H9 (cell line): ENCODE data around the gene MME. TPM values are rescaled to one million over a fixed set of nuclear protein-coding genes. Genes with fewer than 3 reads are reported as not detected.
A peak's percentile ranks its signal among the peaks of the same experiment; 100 is the strongest.

Source experiments
- DNase-seq: peaks from one replicate; pipeline ENCODE4 v3.0.0-alpha.2; 2017
- H2AFZ ChIP-seq: one replicate; pipeline ENCODE4 v1.6.1; 2013; ENCODE audit warnings: mild to moderate bottlenecking, low read length, control low read depth, moderate library complexity
- H2AK5ac ChIP-seq: 2 replicates; pipeline ENCODE4 v1.6.1; 2013; ENCODE audit warnings: low read length, control low read depth, mixed read lengths; ENCODE audit not compliant: insufficient read length
- H2BK120ac ChIP-seq: one replicate; pipeline ENCODE4 v1.6.1; 2013; ENCODE audit warnings: low read depth, mild to moderate bottlenecking, low read length, control low read depth, inconsistent platforms; ENCODE audit not compliant: poor library complexity, severe bottlenecking
- H2BK12ac ChIP-seq: 2 replicates; pipeline ENCODE4 v1.6.1; 2013; ENCODE audit warnings: low read length, control low read depth, mixed read lengths, low read depth; ENCODE audit not compliant: insufficient read length
- H2BK15ac ChIP-seq: 2 replicates; pipeline ENCODE4 v1.6.1; 2013; ENCODE audit warnings: low read depth, low read length, control low read depth
- H2BK20ac ChIP-seq: one replicate; pipeline ENCODE4 v1.6.1; 2013; ENCODE audit warnings: low read depth, mild to moderate bottlenecking, low read length, control low read depth, inconsistent platforms; ENCODE audit not compliant: poor library complexity, severe bottlenecking
- H2BK5ac ChIP-seq: 2 replicates; pipeline ENCODE4 v1.6.1; 2013; ENCODE audit warnings: low read length, control low read depth, mixed read lengths; ENCODE audit not compliant: insufficient read length
- H3K14ac ChIP-seq: 2 replicates; pipeline ENCODE4 v1.6.1; 2013; ENCODE audit warnings: low read length, control low read depth; ENCODE audit not compliant: insufficient read depth
- H3K18ac ChIP-seq: 2 replicates; pipeline ENCODE4 v1.6.1; 2013; ENCODE audit warnings: low read depth, mild to moderate bottlenecking, mixed read lengths, low read length, control low read depth; ENCODE audit not compliant: insufficient read length
- H3K23ac ChIP-seq: 2 replicates; pipeline ENCODE4 v1.6.1; 2013; ENCODE audit warnings: low read length, control low read depth, mixed read lengths, low read depth; ENCODE audit not compliant: insufficient read length
- H3K23me2 ChIP-seq: 2 replicates; pipeline ENCODE4 v1.6.1; 2013; ENCODE audit warnings: low read depth, mild to moderate bottlenecking, mixed read lengths, low read length, control low read depth; ENCODE audit not compliant: insufficient read length, poor library complexity, severe bottlenecking
- H3K27ac ChIP-seq: 2 replicates; pipeline ENCODE4 v1.5.1; 2013; ENCODE audit warnings: low read length, control low read depth, mixed read lengths, low read depth; ENCODE audit not compliant: insufficient read length
- H3K27me3 ChIP-seq: 2 replicates; pipeline ENCODE4 v1.6.1; 2013; ENCODE audit warnings: low read length, control low read depth, inconsistent platforms; ENCODE audit not compliant: insufficient read depth
- H3K4ac ChIP-seq: 2 replicates; pipeline ENCODE4 v1.6.1; 2013; ENCODE audit warnings: low read depth, mild to moderate bottlenecking, control low read depth, inconsistent platforms, low read length, moderate library complexity
- H3K4me1 ChIP-seq: 2 replicates; pipeline ENCODE4 v1.6.1; 2013; ENCODE audit warnings: low read length, control low read depth, inconsistent platforms; ENCODE audit not compliant: insufficient read depth
- H3K4me2 ChIP-seq: 2 replicates; pipeline ENCODE4 v1.6.1; 2013; ENCODE audit warnings: low read length, control low read depth, mixed read lengths; ENCODE audit not compliant: insufficient read length, insufficient read depth
- H3K56ac ChIP-seq: 2 replicates; pipeline ENCODE4 v1.6.1; 2013; ENCODE audit warnings: low read depth, mild to moderate bottlenecking, mixed read lengths, low read length, control low read depth; ENCODE audit not compliant: insufficient read length
- H3K79me1 ChIP-seq: 2 replicates; pipeline ENCODE4 v1.6.1; 2013; ENCODE audit warnings: low read depth, mild to moderate bottlenecking, moderate library complexity, low read length, control low read depth, inconsistent platforms; ENCODE audit not compliant: insufficient read depth, poor library complexity, severe bottlenecking
- H3K79me2 ChIP-seq: 2 replicates; pipeline ENCODE4 v1.6.1; 2013; ENCODE audit warnings: low read length, control low read depth, inconsistent platforms; ENCODE audit not compliant: insufficient read depth
- H3K9ac ChIP-seq: 2 replicates; pipeline ENCODE4 v1.6.1; 2013; ENCODE audit warnings: low read length, control low read depth, mixed read lengths; ENCODE audit not compliant: insufficient read length; ENCODE audit errors: extremely low read depth
- H3K9me3 ChIP-seq: one replicate; pipeline ENCODE4 v1.6.1; 2013; ENCODE audit warnings: low read depth, low read length, inconsistent platforms; ENCODE audit not compliant: control insufficient read depth
- H3T11ph ChIP-seq: one replicate; pipeline ENCODE4 v1.6.1; 2013; ENCODE audit warnings: mild to moderate bottlenecking, low read length, control low read depth, inconsistent platforms
- H4K20me1 ChIP-seq: one replicate; pipeline ENCODE4 v1.6.1; 2013; ENCODE audit not compliant: control insufficient read depth, insufficient read length, insufficient read depth
- H4K5ac ChIP-seq: 2 replicates; pipeline ENCODE4 v1.6.1; 2013; ENCODE audit warnings: low read depth, mild to moderate bottlenecking, mixed read lengths, low read length, control low read depth; ENCODE audit not compliant: insufficient read length
- H4K8ac ChIP-seq: replicated peaks from 2 replicates; pipeline ENCODE4 v1.6.1; 2013; ENCODE audit warnings: low read length, control low read depth, mixed read lengths, low read depth; ENCODE audit not compliant: insufficient read length
- H4K91ac ChIP-seq: 2 replicates; pipeline ENCODE4 v1.6.1; 2013; ENCODE audit warnings: low read depth, mild to moderate bottlenecking, moderate library complexity, mixed read lengths, low read length, control low read depth; ENCODE audit not compliant: insufficient read length
- H3K27ac Mint-ChIP-seq, 3 experiments: 2 replicates in 2 of 3; 3 replicates in 1 of 3; pipeline ENCODE4 v1.8.0; 2020 to 2021; ENCODE audit warnings: mixed read lengths in 3 of 3, mild to moderate bottlenecking in 1 of 3, moderate library complexity in 1 of 3
- H3K27me3 Mint-ChIP-seq: 2 replicates; pipeline ENCODE4 v1.8.0; 2021; ENCODE audit warnings: low read depth, mild to moderate bottlenecking, moderate library complexity, mixed read lengths
- H3K36me3 Mint-ChIP-seq, 3 experiments: 2 replicates in 2 of 3; 3 replicates in 1 of 3; pipeline ENCODE4 v1.8.0; 2020 to 2021; ENCODE audit warnings: low read depth in 3 of 3, mixed read lengths in 3 of 3; ENCODE audit not compliant: insufficient read depth in 1 of 3
- H3K4me1 Mint-ChIP-seq, 2 experiments: 2 replicates each; pipeline ENCODE4 v1.8.0; 2020; ENCODE audit warnings: mixed read lengths in 2 of 2
- H3K4me3 Mint-ChIP-seq, 2 experiments: 2 replicates in 1 of 2; 3 replicates in 1 of 2; pipeline ENCODE4 v1.8.0; 2020 to 2021; ENCODE audit warnings: mild to moderate bottlenecking in 2 of 2, mixed read lengths in 2 of 2, moderate library complexity in 1 of 2
- H3K9me3 Mint-ChIP-seq, 2 experiments: 2 replicates in 1 of 2; 3 replicates in 1 of 2; pipeline ENCODE4 v1.8.0; 2020; ENCODE audit warnings: mild to moderate bottlenecking in 2 of 2, mixed read lengths in 2 of 2, moderate library complexity in 1 of 2
- WGBS: extraction: QIAGEN DNeasy Blood & Tissue Kit; methylation state at CpG from one replicate; pipeline ENCODE4 v1.1.7; 2013; ENCODE audit warnings: missing lambda C conversion rate, low lambda C conversion rate, mixed read lengths; ENCODE audit not compliant: insufficient read length; ENCODE audit errors: extremely low coverage; 5-methylcytosine and 5-hydroxymethylcytosine counted together
- total RNA-seq: library from RNA; stranded (reverse); gene quantifications from 2 replicates; pipeline ENCODE4 v1.2.1, GENCODE V29; 2021
- TF ChIP-seq, protein P1 (sequence below): fragments of 200-600 bp; sonication (generic); conservative IDR thresholded peaks from 3 replicates; pipeline ENCODE4 v1.8.0; 2021; ENCODE audit warnings: antibody characterized with exemption, mild to moderate bottlenecking

The MME gene
- total RNA-seq, 1 experiment from 2014 or later, result 16.4 TPM

- no peaks in the 10 kb centered on the region for H3K27me3 Mint-ChIP-seq
- Histone ChIP-seq H3K56ac (no peak overlapping the region), H2BK120ac (no peak overlapping the region), H4K5ac (no peak overlapping the region), H3K9ac (no peak overlapping the region), H3K4me1 (no peaks in the 10 kb centered on the region), H3K18ac (no peak overlapping the region), H3K23me2 (no peaks in the 10 kb centered on the region), H2BK20ac (no peak overlapping the region), H3K27me3 (no peaks in the 10 kb centered on the region), H2AFZ (no peak overlapping the region), H2BK5ac (no peak overlapping the region), H3K79me2 (no peaks in the 10 kb centered on the region), H3K23ac (no peak overlapping the region), H3K14ac (no peak overlapping the region), H3K4me2 (no peak overlapping the region), H3K79me1 (no peaks in the 10 kb centered on the region), H3K27ac (no peak overlapping the region), H3T11ph (no peak overlapping the region), H4K20me1 (no peaks in the 10 kb centered on the region), H3K4ac (no peak overlapping the region), H4K8ac (peak overlapping the region; percentile 48), H2BK15ac (no peak overlapping the region), H4K91ac (no peak overlapping the region), H2BK12ac (no peak overlapping the region), H2AK5ac (no peak overlapping the region), H3K9me3 (no peaks in the 10 kb centered on the region)
- TF ChIP-seq, protein P1, sequence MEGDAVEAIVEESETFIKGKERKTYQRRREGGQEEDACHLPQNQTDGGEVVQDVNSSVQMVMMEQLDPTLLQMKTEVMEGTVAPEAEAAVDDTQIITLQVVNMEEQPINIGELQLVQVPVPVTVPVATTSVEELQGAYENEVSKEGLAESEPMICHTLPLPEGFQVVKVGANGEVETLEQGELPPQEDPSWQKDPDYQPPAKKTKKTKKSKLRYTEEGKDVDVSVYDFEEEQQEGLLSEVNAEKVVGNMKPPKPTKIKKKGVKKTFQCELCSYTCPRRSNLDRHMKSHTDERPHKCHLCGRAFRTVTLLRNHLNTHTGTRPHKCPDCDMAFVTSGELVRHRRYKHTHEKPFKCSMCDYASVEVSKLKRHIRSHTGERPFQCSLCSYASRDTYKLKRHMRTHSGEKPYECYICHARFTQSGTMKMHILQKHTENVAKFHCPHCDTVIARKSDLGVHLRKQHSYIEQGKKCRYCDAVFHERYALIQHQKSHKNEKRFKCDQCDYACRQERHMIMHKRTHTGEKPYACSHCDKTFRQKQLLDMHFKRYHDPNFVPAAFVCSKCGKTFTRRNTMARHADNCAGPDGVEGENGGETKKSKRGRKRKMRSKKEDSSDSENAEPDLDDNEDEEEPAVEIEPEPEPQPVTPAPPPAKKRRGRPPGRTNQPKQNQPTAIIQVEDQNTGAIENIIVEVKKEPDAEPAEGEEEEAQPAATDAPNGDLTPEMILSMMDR, result no peak
- DNase-seq, result no peak
- no peak overlapping the region for H3K4me3 Mint-ChIP-seq
- 0 out of 7 replicates have a peak, but pooled peaks cover 0 to 2% (median 0%) of the 10 kb centered on the region in 3 experiments for H3K36me3 Mint-ChIP-seq
- H3K27ac Mint-ChIP-seq, result 0 out of 7 replicates have a peak overlapping the region, but pooled peaks of 1 of the 3 experiments have one; percentile 5
- no peaks in the 10 kb centered on the region for H3K9me3 Mint-ChIP-seq
- no peaks in the 10 kb centered on the region for H3K4me1 Mint-ChIP-seq
- WGBS, result no CpG with 5 or more reads among the region's 2 CpGs
Measured at GRCh38 chr3:155233213-155233612, 153.1 kb downstream of the MME start.

Other genes with a start within 250 kb of the MME start
- gene STRIT1, start 213.4 kb downstream of the MME start, total RNA-seq, result 0.26 TPM in 1 of 2 replicates, not detected in the other